Hypothalamus (tissue), 51 donors: ENCODE data around the gene RAD51B.

Experiments
- DNase-seq, 51 donors: peaks; one replicate each; lab custom pipeline; 2025; lab: John Stamatoyannopoulos, UW

The RAD51B gene

DNA sequence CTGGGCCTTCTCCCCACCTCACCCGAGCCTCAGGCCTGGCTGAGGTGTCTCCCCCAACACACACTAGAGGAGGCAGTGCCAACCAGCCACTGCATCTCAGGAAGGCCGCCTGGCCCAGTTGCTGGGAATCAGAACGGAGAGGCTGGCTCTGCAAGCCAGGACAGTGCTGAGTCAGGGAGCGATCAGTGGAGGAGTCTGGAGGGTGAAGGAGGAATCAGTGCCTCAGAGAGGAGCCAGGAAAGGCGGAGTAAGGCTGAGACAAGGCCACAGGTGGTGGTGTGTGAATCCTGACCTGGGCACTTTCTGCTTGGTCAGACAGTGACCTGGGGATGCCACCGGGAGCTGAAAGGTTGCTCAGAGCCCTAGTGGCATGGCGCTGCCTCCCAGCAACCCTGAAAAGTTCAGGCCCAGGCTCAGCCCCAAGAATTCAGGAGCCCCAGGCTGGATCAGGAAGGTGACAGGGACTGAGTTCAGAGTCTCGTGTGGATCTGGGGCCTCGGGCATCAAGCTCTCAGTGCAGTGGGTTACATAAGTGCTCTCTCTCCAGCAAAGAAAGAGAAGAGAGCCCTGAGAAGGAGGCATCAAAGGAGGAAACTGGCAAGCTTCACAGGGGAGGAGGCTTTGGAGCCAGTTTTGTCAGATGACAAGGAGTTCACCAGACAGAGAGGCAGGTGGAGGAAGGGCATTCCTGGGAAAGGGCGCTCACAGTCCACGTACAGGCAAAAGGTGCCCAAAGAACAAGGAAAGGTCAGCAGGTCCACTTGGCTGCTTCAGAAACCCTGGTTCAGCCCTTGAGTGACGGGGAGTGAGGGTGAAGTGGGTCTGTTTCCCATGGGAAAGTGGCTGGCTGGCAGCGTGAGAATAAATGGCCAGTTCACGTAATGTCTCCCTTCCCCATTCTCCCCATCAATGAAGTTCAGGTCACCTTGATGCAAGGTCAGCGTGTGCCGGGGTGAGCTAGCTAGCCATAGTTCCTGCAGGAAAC lies 885.4 kb downstream of the RAD51B start:
- peak in 5 of 51 donors; percentile 9 to 38 (median 20) for DNase-seq

DNA sequence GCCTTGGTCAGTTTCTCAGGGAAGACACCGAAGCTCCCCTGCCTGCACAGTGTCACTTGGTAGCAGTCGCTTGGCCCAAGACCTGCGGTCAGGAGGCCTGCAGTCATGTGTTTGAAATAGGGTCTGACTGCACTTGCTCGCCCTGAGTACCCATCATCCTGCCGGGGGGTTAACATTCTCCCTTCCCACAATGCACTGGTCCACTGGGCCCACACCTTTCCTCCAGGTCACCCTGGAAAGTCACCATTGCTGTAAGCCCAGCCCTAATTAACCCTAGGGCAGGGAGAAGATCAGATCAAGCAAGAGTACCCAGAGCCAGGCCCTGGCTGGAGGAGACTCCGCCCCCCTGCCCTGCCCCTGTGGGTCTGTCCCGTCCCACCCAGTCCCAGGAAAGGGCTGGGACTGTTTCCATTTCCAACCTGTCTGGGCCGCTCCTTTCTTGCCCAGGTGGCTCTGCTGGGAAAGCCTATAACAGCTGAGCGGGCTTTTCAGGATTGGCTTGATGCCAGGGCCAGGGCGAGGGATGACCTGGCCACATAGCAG lies 886.2 kb downstream of the RAD51B start:
- DNase-seq = no peak

DNA sequence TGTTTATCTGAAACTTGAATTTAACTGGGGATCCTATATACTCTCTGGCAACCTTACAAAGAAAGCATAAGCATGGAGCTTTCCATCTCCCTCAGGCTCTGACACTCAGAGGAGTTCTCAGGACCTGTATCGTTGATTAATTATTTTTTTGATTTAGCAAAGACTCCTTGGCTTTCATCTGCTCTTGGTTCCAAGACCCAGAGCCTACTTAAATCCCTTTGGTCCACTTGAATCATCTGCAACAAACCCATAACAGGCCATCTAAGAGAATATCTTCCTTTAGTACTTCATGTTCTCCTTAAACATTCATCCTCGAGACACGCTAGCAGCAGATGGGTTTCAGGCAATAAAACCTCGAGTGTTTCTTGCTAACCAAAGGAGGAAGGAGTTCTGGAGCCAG lies 887.9 kb downstream of the RAD51B start:
- no peak for DNase-seq

DNA sequence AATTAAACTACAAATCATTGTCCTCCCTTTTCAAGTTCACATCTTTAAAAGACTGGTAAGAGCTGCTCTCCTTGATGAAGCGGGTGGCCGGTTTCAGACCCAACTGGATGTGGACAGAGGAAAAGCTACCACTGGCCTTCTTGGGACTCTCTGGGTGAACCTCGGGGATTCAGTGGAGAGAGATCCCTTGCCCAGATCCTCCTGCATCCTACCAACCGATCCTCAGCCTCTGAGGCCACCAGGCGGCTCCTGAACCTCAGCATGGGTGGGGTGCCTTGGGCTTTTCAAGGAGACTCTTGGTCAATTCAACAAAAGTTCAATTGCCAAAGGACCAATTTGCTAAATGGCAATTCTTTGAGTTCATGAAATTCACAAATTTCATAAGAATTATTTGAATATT lies 888.8 kb downstream of the RAD51B start:
- DNase-seq = no peak

DNA sequence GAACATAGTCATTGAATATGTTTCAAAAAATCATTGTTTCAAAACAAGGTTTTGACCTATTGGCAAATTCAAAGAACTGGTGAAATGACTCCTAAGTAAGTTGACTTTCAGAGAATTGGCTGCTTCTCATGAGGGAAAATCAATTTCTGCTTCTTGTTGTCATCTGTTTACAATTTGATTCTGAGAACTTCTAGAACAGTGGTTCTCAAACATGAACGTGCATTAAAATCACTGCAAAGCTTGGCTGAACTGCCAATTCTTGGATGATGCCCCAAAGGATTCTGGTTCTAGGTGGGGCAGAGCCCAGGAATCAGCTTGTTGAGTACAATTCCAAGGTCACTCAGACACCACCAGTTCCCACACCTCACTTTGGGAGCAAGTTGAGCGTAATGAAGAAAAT lies 889.4 kb downstream of the RAD51B start:
- no peak for DNase-seq

DNA sequence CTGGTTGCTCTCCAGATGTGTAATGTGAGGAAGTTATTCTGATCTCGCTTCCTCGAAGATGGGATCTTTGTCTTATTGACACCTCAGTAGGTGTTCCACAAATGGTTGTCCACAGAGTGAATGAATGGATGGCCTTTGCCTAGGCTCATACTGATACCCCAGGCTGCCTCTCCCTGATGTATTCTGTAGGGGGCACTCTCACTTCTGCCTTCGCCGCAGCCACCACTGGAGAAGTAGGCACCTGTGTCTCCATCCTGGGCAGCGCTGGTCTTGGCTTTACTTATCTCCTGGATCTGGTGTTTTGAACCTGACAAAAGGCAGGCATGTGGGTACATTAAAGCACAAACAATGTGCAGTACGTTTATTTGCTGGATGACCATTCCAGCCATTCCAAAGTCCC lies 891.2 kb downstream of the RAD51B start:
- DNase-seq = no peak

DNA sequence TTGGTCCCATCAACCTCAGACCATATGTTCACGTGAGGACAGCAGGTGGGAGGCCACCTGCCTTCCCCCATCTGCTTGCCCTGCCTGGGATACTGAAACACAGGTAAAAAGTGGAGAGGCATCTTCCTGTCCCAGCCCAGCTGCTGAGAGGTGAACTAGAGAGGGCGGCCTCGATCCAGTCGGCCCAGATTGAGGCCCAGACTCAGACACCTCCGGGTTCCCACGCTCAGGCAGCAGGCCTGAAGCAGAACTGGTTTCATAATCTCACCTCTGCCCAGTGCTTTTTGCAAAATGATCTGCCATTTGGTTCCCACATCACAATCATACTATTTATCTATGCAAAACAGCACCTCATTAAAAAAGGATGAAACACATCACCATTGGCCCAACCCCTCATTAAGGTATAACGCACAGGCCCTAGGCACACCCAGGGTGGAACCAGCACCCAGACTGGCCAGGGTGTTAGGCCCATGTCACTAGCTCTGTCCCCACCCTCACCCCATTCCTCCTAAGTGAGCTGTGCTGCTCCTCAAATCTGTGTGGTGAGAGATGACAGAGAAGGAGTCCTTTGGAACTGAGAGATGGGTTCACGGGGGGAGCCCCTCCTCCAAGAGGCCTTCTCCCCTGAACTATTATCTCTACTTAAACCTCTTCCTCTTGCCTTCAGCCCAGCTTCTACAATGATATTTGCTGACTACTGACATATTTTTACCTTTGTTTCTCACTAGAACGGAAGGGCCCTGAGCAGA lies 892.2 kb downstream of the RAD51B start:
- no peak for DNase-seq

DNA sequence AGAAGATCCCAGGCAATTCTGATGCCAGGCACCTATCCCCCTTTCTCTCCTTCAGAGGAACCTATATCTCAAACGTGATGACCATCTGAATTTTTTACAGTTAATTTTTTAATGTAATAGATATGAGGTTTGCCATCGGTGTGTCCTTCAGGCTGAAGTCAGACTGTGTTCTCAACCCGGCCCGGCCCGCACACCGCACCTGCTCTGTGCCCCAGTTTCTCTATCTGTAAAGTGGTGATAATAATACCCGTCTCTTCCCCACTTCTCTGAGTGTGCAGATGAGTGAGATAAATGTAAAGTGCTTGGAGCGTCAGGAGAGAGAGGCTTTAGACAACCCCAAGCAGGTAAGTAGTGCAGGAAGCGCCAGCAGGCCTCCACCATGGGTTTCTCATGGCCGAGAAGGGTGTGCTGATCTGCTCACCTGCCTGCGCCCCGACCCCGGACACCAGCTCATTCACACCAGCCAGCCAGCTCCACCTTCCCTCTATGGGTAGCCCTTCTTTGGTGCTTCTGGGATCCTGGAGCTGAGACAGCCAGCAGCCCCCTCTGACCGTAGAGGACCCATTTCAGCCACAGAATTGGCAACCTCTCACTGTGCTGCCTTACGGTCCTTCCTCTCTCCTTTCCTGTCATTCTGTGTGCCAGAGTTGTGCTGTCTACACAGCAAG lies 893.3 kb downstream of the RAD51B start:
- DNase-seq = no peak

DNA sequence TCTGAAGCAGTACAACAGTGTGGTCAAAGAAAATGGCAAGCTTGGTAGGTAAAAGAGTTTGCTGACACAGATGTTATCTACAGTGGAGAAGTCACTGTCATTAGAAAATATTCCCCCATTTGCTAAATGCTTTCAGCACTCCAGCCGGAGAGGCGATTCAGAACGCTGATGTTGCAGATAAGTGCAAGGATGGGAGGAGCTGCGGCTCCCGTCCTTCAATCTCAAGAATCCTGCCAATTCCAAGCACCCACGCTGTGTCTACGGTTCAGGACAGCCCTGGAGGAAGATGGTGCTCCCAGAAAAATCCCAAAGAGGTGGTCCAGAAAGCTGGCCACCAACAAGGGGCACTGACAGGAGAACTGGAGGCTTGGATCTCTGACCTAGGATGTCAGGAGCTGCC lies 894.2 kb downstream of the RAD51B start:
- no peak for DNase-seq

DNA sequence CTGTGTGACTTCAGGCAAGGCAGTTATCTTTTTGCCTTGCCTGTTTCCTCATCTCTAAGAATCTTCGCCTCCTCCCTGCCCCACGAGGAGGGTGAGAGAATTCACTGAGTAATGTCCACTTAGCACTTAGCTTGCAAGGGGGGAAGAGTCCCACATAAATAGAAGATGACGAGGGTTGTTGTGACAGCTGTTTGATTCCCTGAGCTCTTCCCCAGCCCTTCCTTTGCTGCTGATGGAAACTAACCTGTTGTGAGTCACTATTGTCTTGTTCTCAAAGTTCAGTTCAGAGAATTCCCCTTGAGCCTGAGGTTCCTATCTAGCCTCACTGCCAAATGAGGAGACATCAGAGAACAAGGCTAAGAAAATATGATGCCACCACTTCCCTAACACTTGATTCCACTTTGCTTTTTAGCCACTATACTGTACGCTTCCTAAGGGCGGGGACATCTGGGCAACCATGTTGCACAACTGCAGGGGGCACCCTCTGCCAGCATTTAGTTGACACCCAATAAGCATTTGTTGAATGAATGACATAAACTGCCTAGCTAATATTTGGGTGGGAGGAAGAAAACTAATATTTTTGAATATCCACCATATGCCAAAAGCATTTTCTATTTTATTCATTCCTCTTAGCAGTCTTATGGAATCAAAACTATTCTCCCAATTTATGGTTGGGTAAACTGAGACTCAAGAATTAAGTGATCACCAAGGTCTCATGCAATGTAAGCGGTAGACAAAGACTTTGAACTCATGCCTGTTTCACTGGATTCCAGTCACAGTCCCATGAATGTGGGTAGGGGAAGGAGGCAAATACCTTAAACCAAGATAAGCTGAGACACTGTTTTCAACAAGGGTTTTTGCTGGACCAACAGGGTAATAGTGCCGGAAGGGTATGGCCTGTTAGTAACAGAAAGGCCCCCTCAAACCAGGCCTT lies 895.7 kb downstream of the RAD51B start:
- no peak for DNase-seq

DNA sequence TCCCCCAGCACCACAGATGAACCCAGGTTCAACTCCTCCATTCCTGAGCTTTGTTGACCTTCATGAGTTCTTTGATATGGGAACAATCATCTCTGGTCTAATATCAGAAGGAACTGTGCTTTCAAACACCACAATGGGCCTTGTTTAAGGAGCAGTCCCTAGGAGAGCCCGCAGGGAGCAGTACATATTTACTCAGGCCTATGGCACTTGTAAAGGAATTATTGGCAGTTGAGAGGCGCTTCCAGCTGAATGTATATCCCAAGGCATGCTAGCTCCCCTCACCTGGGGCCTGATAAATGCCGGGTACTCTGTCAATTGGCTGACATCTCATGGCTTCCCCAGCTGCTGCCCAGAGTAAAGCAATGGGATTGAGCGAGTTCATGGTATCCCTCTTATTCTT lies 897.1 kb downstream of the RAD51B start:
- no peak for DNase-seq

DNA sequence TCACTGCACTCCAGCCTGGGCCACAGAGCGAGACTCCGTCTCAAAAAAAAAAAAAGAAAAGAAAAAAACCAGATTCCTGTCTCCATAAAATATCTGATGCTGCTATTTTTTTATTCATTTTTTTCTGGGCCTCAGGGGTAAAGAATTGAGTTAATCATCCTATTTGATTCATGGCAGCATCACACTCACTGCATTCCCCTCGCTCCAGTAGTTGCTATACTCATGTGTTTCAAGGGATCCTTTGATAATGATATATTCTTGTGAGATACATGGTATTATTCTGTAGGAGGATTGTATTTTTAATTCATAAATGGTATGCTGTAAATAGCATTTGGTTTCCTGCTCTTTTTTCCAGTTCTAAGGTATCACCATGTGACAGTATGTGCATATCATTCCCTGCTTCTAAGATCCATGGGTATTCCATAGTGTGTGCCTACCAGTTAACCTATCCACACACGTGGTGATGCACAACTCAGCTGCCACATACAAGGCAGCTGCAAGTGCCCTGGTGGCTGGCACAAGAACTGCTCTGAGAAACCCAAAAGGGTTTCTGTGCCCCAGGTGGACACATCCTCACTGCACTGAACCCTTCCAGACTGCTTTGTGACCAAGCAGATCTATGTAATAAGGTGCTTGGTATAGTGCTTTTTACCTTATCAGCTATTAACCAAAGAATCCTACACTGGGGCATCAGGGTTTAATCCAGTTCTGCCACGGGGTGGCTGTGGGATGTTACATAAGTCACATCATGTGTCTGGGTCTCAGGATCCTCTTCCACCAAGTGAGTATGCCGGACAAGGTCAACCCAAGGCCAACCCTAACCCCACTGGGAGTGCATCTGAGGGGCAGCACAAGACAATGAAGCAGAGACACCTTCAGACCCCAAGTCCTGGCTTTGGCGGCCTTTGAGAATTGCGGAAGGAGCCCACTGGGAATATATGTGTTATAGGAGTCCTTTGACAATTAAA lies 898.7 kb downstream of the RAD51B start:
- DNase-seq = no peak

DNA sequence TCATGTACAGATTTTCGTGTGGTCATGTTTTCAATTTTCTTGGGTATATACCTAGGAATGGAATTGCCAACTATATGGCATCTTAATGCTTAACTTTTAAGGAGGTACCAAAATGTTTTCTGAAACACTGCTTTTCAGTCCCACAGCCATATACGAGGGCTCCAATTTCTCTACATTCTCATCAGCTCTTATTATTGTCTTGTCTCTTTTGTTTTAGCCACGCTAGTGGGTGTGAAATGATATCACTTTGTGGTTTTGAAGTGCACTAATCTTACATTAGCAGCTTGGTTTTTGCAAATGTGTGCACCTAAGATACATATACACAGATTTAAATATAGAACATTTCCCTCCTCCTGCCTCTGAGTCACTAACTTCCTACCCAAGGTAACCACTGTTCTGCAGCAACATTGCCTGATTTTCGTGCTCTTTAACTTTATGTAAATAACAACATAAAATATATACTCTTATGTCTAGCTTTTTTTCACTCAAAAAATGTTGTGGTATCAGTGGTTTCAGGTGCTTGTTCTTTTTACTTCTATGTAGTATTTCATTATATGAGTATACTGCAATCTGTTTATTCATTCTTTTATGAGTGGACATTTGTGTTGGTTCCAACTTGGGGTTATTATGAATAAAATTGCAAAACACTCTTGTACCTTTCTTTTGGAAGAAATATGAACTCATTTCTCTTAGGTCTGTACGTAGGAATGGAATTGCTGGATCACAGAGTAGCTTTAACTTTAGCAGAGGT lies 900.2 kb downstream of the RAD51B start:
- DNase-seq = no peak

DNA sequence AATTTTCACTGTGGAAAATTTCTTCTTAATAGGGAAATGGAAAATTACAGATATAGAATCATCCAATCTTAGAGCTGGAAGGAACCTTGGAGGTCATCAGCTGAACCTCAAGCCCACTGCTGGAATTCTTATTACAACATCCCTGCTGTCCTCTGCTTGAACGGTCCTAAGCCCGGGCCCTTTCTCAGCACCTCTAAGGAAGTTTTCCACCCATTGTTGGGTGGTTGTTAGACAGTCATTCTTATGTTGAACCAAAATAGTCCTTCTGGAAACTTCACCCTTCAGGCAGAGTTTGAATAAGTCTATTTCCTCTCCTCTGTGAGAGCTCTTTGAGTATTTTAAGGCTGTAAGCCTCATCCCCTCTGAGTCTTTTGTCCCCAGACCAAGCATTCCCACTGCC lies 902.6 kb downstream of the RAD51B start:
- no peak for DNase-seq

DNA sequence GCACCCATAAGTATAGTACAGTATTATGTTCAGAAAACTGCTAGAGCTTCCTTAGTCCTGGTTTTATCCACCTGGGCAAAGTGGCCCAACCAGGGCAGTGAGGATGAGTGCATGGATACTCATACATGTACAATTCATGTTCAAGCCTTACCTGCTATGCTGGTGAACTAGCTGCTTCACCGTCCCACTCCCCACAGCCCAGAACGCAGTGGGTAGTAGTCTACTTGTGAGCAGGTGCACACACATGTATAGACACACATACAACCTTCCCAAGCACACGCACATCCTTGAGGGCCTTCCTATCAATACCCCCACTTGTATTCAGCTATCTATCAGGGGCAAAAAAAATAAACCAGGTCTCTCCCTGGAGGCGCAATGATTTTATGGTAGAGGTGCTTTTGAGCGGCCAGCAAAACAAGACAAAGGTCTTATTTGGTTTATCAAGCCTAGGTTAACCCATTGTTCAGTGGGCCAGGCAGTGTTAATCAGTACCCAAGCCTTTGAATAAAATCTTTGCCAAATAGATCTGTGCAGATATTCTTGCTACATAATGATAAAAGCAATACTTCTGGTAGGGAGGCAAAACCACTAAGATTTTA lies 903.5 kb downstream of the RAD51B start:
- DNase-seq = no peak

DNA sequence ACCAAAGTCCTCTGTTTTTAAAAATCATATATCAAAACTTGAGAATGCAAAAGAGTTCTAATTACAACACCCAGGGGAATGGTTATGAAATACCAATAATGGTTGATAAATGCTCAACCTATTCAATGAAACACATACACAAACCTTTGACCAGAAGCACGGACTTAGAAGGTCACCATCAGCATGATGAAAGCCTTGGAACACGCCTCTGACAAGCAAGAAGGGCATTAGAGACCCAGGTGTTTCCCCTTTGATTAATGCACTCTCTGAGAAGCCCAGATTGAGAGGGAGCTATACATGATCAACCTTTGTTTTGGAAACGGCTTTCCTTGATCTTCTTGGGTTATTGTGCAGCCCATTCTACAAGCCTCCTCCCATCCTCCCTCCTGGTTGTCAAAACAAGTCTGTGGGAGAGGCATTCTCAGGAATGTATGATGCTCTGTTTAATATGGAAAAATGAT lies 904.3 kb downstream of the RAD51B start:
- no peak for DNase-seq

DNA sequence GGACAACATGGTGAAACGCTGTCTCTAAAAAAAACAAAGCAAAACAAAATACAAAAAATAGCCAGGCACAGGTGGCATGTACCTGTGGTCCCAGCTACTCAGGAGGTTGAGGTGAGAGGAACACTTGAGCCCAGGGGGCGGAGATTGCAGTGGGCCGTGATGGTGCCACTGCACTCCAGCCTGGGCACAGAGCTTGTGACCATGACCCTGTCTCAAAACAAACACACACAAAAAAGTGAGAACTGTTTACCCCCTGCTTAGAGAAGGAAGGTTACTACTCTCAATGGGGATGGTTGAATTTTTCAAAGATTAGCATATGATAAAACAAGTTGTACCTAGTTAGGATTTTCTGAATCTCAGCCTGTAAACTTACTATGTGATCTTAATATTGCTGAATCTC lies 905.3 kb downstream of the RAD51B start:
- no peak for DNase-seq
